Activated CD4-positive, alpha-beta T cell treated with anti-CD3 and anti-CD28 coated beads, Interleukin-2, amount 10 ng/mL, durations not matched to agents 7 days and 5 days (primary cell): ENCODE results near the gene KCNK13. TPM values are rescaled to one million over a fixed set of nuclear protein-coding genes. Genes with fewer than 3 reads are reported as not detected.

ENCODE experiments used
- CTCF ChIA-PET: fragments of 350-600 bp; sonication (Branson Sonifier 250); formaldehyde crosslinking; loops from one replicate; lab custom pipeline; 2021; ENCODE audit warnings: antibody characterized with exemption; lab: Charles Lee
- POLR2A ChIA-PET: fragments of 350-600 bp; sonication (Branson Sonifier 250); formaldehyde crosslinking; loops from one replicate; lab custom pipeline; 2021; ENCODE audit warnings: antibody characterized with exemption; lab: Charles Lee
- DNase-seq: peaks from one replicate; pipeline ENCODE4 v3.0.0-alpha.2; 2020
- H3K27ac Mint-ChIP-seq: one replicate; pipeline ENCODE4 v1.8.0; 2021; ENCODE audit warnings: mild to moderate bottlenecking, moderate library complexity, mixed read lengths
- H3K27me3 Mint-ChIP-seq: one replicate; pipeline ENCODE4 v1.8.0; 2021; ENCODE audit warnings: mixed read lengths
- H3K36me3 Mint-ChIP-seq: one replicate; pipeline ENCODE4 v1.8.0; 2021; ENCODE audit warnings: low read depth, mixed read lengths
- H3K4me1 Mint-ChIP-seq: one replicate; pipeline ENCODE4 v1.8.0; 2021; ENCODE audit warnings: mixed read lengths
- H3K4me3 Mint-ChIP-seq: one replicate; pipeline ENCODE4 v1.8.0; 2021; ENCODE audit warnings: mild to moderate bottlenecking, moderate library complexity, mixed read lengths
- H3K9me3 Mint-ChIP-seq: one replicate; pipeline ENCODE4 v1.8.0; 2021; ENCODE audit warnings: mixed read lengths
- total RNA-seq, 2 experiments: library from RNA; stranded (reverse); gene quantifications; one replicate each; pipeline ENCODE4 v1.2.3, GENCODE V29; 2021

KCNK13 gene
- total RNA-seq, 2 experiments from 2014 or later, result not detected

DNA sequence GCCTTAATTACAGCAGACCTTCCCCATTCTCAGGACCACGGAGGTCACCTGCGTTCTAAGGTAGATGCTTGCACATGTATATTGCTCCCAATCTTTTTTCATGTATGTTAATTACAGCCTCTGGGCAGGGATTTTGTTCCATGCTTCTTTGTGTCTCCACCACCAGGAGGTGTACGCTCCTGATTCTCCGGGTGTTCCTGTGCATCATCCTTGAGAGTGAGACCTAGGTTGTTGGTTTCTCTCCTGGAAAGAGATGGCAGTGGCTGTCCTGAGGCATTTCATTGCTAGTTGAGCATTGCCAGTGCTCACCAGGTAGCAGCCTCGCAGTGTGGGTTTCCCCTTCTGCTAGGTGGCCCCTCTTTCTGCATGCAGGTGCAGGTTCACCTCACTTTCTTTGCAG, 52.8 kb downstream of the KCNK13 start:
- Mint-ChIP-seq H3K27ac (no peak overlapping the region), H3K4me1 (no peaks in the 10 kb centered on the region), H3K4me3 (no peak overlapping the region), H3K9me3 (no peaks in the 10 kb centered on the region), H3K36me3 (no peaks in the 10 kb centered on the region), H3K27me3 (peaks cover 29% of the 10 kb centered on the region)
- ChIA-PET POLR2A (no interaction called here), CTCF (no interaction called here)
- no peak for DNase-seq

DNA sequence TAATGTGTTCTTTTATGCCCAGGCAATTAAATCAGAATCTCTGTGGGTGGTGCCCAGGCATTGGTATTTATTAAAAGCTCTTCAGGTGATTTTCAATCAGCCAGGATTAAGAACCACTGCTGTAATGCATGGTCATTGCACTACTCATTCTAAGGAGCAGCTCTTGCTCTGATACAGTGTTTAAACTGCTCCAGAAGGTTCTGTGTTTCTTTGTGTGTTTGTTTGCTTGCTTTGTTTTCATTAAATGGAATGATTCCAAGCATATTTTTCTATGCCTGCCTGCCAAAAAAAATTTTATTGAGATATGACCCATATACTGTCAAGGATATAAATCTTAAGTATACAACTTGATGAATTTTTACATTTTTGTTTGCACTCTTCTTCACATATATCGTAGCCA, 54.0 kb downstream of the KCNK13 start:
- no peaks in the 10 kb centered on the region for H3K4me1 Mint-ChIP-seq
- no peak for DNase-seq
- H3K9me3 Mint-ChIP-seq, result no peaks in the 10 kb centered on the region
- no peaks in the 10 kb centered on the region for H3K36me3 Mint-ChIP-seq
- H3K4me3 Mint-ChIP-seq, result no peak overlapping the region
- peaks cover 29% of the 10 kb centered on the region for H3K27me3 Mint-ChIP-seq
- CTCF ChIA-PET, result interaction anchor here (0.6 kb wide), 1 partner anchor 362 kb away, joined by 8 read pairs; no protein-coding TSS in a partner anchor
- no peak overlapping the region for H3K27ac Mint-ChIP-seq
- POLR2A ChIA-PET, result no interaction called here

DNA sequence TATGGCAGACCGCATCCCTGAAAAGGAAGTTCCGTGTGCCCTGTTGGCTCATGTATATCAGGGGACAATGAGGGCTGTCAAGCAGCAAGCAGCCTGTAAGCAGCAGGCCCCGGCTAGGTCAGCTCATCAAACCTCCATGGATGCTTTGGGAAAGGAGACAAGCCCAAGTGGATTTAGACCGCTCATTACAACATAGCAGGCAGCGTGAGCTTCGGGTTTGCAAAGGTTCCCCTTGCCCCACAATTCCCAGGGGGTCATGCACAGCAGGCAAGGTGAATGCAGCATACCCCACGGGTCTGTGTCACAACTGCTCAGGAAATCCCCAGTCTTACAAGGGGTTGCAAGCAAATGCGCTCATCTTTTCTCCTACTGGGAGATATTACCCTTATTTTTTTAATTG, 54.6 kb downstream of the KCNK13 start:
- POLR2A ChIA-PET, result no interaction called here
- H3K36me3 Mint-ChIP-seq, result no peaks in the 10 kb centered on the region

DNA sequence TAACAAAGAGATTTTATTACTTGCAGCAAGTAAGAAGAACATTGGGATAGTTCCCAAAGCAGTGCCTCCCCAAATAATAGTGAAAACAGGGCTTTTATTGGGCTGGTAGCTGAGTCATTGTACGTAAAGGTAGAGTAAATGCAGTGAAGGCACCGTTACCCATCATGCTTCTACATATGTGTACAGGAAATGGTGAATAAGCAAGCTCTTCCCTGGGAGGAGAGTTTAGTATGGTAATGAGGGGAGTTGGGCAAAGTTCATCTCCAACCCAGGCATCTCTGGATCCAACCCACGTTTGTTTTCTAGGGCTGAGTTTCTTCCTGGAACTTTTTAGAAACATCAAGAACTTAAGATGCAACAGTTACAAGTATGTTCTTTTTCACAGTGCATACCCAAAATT, 56.2 kb downstream of the KCNK13 start:
- H3K9me3 Mint-ChIP-seq, result no peaks in the 10 kb centered on the region
- no peak overlapping the region for H3K4me3 Mint-ChIP-seq
- H3K36me3 Mint-ChIP-seq, result no peaks in the 10 kb centered on the region
- POLR2A ChIA-PET, result no interaction called here
- CTCF ChIA-PET, result no interaction called here
- peaks cover 20% of the 10 kb centered on the region for H3K27me3 Mint-ChIP-seq
- H3K27ac Mint-ChIP-seq, result no peak overlapping the region
- no peak for DNase-seq
- H3K4me1 Mint-ChIP-seq, result no peaks in the 10 kb centered on the region

More for the DNA sequence above, 54.6 kb downstream of the KCNK13 start:
- peaks cover 29% of the 10 kb centered on the region for H3K27me3 Mint-ChIP-seq
- H3K4me1 Mint-ChIP-seq, result no peaks in the 10 kb centered on the region
- DNase-seq, result no peak
- CTCF ChIA-PET, result interaction anchor here (0.6 kb wide), 1 partner anchor 362 kb away, joined by 8 read pairs; no protein-coding TSS in a partner anchor
- H3K9me3 Mint-ChIP-seq, result no peaks in the 10 kb centered on the region
- H3K4me3 Mint-ChIP-seq, result no peak overlapping the region
- H3K27ac Mint-ChIP-seq, result no peak overlapping the region

DNA sequence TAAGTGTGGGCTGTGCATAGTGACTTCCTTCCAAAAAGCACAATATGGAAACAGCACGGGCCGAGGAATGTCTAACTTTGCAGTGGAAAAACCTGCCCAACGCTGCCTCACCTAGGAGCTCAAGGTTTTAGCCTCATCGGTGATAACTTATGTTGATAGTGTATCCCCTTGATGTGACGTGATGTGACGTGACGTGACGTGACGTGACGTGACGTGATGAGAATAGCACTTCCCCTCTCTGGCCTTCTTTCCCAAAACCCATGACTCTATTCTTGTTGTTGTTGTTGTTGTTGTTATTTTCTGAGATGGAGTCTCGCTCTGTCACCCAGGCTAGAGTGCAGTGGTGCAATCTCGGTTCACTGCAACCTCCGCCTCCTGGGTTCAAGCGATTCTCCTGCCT, 64.5 kb downstream of the KCNK13 start:
- Mint-ChIP-seq H3K4me1 (no peaks in the 10 kb centered on the region), H3K4me3 (no peak overlapping the region), H3K27ac (no peak overlapping the region), H3K27me3 (peaks cover 14% of the 10 kb centered on the region), H3K36me3 (no peaks in the 10 kb centered on the region), H3K9me3 (no peaks in the 10 kb centered on the region)
- POLR2A ChIA-PET, result no interaction called here
- CTCF ChIA-PET, result no interaction called here
- DNase-seq, result no peak

DNA sequence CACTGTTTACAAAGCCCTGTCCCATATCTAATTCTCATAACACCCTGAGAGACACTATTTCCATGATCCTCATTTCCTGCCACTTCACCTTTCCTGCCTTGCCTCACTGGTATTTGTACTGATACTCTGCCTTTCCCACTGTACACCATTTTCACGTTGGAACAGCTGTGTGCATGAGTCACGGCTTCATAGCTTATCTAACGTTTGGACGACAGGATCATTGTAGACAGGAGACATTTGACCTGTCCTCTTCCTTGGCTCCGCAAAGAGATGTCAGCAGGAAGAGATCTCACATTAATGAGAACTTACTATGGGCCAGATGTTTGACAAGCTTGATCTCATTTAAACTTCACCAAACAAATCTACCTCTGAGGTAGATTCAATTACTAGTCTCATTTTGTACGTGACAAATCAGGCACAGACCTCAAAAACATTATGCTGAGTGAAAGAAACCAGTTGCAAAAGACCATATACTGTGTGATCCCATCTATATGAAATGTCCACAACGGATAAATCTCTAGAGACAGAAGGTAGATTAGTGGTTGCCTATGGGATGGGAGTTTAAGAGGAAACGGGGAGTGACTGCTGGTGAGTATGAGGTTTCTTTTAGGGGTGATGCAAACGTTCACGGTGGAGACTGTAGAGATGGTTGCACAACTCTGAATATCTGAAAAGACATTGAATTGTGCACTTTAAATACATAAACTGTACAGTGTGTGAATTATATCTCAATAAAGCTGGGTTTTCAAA, 71.2 kb downstream of the KCNK13 start:
- H3K9me3 Mint-ChIP-seq, result no peaks in the 10 kb centered on the region
- no peaks in the 10 kb centered on the region for H3K4me1 Mint-ChIP-seq
- ChIA-PET CTCF (interaction anchor here (0.6 to 0.7 kb wide), 3 partner anchors 15 to 1051 kb away, joined by 3 to 6 read pairs (median 4); no protein-coding TSS in a partner anchor), POLR2A (no interaction called here)
- H3K36me3 Mint-ChIP-seq, result no peaks in the 10 kb centered on the region
- no peak overlapping the region for H3K4me3 Mint-ChIP-seq
- peaks cover 9% of the 10 kb centered on the region for H3K27me3 Mint-ChIP-seq
- DNase-seq, result no peak
- no peak overlapping the region for H3K27ac Mint-ChIP-seq

DNA sequence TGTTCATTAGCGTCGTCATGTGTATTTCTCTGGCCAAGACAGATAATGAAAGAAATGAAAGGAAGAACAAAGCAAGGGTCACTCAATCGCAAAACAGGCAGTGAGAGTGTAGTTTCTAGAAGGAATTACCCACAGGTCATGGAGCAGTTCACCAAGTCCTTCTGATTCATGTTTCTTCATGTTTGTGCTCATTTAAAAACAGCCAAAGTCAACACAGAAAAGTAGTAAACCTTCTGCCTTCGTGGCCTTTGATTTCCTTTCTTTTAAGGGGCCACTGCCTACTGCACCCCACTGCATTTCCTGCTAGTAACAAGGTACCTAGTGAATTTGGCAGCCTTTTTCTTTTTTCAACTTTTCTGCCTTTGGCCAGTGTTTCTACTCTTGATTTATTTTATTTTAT, 75.1 kb downstream of the KCNK13 start:
- no peaks in the 10 kb centered on the region for H3K4me1 Mint-ChIP-seq
- no peak overlapping the region for H3K4me3 Mint-ChIP-seq
- ChIA-PET POLR2A (no interaction called here), CTCF (no interaction called here)
- DNase-seq, result no peak
- H3K27ac Mint-ChIP-seq, result no peak overlapping the region
- H3K27me3 Mint-ChIP-seq, result peaks cover 1% of the 10 kb centered on the region
- H3K36me3 Mint-ChIP-seq, result no peaks in the 10 kb centered on the region
- H3K9me3 Mint-ChIP-seq, result no peaks in the 10 kb centered on the region

DNA sequence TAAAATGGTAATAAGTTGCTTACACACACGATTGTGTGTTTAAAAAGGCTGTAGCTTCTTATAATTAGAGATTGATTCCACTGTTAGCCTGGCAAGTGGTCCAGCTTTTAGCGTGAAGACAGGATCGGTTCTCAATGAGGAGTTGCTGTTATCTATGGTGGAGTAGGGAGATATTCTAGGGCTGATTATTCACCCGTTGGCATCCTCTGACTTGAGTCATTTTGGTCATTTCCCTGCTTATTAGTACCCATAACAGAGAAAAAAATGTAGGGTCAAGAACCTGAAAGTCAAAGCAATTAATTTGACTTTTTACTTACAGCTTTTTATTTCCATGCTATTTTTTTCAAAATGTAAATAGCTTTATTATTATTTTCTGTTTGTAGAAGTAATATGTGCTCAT, 76.0 kb downstream of the KCNK13 start:
- CTCF ChIA-PET, result no interaction called here
- no peaks in the 10 kb centered on the region for H3K9me3 Mint-ChIP-seq
- POLR2A ChIA-PET, result interaction anchor here (0.7 kb wide), 1 partner anchor 376 kb away, joined by 3 read pairs; no protein-coding TSS in a partner anchor
- H3K4me3 Mint-ChIP-seq, result no peak overlapping the region
- H3K27ac Mint-ChIP-seq, result no peak overlapping the region
- H3K27me3 Mint-ChIP-seq, result peaks cover 3% of the 10 kb centered on the region
- no peak for DNase-seq
- no peaks in the 10 kb centered on the region for H3K4me1 Mint-ChIP-seq
- no peaks in the 10 kb centered on the region for H3K36me3 Mint-ChIP-seq

DNA sequence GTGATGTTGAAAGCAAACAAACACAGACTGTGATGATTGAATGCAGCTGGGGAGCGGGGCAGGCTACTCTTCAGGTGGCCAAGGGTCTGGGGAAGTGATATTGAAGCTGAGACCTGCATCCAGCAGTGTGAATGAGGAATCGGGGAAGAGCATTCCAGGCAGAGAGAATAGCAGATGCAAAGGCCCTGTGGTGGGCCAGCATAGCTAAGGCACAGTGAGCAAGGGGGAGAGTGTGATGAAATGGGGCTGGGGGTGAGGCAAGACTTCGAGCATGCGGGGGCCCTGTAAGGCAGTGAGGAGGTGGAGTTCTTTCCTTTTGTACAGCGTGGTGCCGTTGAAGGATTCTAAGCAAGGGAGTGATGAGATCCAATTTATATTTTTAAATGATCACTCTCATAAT, 77.4 kb downstream of the KCNK13 start:
- Mint-ChIP-seq H3K4me1 (no peaks in the 10 kb centered on the region), H3K4me3 (no peak overlapping the region), H3K27ac (no peak overlapping the region), H3K9me3 (no peaks in the 10 kb centered on the region), H3K27me3 (peaks cover 6% of the 10 kb centered on the region), H3K36me3 (no peaks in the 10 kb centered on the region)
- ChIA-PET CTCF (interaction anchor here (0.6 kb wide), 1 partner anchor 122 kb away, joined by 3 read pairs; no protein-coding TSS in a partner anchor), POLR2A (no interaction called here)
- no peak for DNase-seq

DNA sequence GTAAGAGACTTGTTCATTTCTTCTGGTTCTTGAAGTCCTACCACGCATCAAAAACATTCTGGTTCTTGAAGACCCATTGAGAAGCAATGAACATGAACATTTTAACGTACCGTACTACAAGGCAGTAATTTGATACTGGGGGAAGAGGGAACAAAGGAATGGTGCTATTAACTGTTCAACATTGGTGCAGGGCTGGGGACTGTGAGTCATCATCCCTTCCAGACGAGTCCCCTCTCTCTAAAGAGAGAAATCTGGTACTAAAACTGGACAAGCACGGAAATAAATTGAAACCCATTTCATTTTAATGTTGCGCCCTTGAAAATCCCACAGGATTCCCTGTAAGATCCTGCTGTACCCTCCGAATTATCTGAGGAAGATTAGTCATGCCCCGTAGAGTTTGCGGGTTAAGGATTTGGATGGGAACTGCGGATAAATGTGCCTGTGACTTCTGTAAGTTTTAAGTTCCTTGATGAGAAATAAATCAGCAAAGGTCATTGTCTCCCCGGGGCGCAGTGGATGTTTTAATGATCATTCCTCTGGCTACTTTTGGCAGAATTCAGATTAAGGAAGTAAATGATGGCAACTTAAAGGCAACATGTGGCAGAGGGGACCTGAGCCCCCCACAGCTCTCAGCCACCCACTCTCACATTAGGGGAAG, 78.6 kb downstream of the KCNK13 start:
- CTCF ChIA-PET, result no interaction called here
- no peak for DNase-seq
- H3K27me3 Mint-ChIP-seq, result peaks cover 11% of the 10 kb centered on the region
- H3K9me3 Mint-ChIP-seq, result no peaks in the 10 kb centered on the region
- H3K4me1 Mint-ChIP-seq, result no peaks in the 10 kb centered on the region
- H3K4me3 Mint-ChIP-seq, result no peak overlapping the region
- no peak overlapping the region for H3K27ac Mint-ChIP-seq
- POLR2A ChIA-PET, result no interaction called here
- H3K36me3 Mint-ChIP-seq, result no peaks in the 10 kb centered on the region

DNA sequence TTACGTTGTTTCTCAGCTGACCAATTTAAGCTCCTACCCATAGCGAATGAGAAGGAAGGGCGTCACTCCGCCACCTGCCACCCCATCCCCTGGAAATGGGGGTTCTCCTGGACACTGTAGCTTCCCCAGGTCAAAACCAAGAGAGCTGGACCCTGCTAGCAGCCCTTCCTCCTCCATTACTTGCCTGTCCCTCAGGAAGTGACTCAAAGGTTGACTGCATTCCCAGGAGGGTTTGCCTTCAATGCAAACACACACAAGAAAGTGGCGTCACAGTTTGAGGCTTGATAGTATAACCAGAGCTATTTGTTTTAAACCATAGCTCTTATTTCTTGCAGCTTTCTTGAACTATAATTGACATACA, 79.1 kb downstream of the KCNK13 start:
- Mint-ChIP-seq H3K27me3 (peaks cover 13% of the 10 kb centered on the region), H3K9me3 (no peaks in the 10 kb centered on the region), H3K27ac (no peak overlapping the region), H3K4me3 (no peak overlapping the region), H3K36me3 (no peaks in the 10 kb centered on the region), H3K4me1 (no peaks in the 10 kb centered on the region)
- POLR2A ChIA-PET, result no interaction called here
- CTCF ChIA-PET, result no interaction called here
- no peak for DNase-seq

DNA sequence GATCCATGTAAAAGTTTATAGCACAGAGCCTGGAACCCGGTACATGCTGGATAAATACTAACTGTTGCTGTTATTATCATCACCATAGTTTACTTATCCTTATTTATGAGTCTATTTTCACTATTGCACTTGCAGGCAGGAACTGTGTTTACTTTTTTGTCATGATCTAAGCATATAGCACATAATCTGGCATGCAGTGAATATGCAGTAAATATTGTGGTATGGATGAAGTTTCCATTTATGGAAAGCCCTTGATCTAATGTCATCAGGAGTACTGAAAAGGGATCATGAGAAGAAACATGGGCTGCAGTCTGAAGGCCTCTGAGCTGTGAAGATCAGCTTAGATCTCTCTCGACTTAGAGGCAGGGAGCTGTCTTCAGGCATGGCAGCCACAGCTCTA, 91.6 kb downstream of the KCNK13 start:
- Mint-ChIP-seq H3K27me3 (no peaks in the 10 kb centered on the region), H3K4me3 (no peak overlapping the region), H3K9me3 (peaks cover 7% of the 10 kb centered on the region), H3K27ac (no peak overlapping the region), H3K36me3 (no peaks in the 10 kb centered on the region), H3K4me1 (no peaks in the 10 kb centered on the region)
- ChIA-PET CTCF (no interaction called here), POLR2A (no interaction called here)
- no peak for DNase-seq

DNA sequence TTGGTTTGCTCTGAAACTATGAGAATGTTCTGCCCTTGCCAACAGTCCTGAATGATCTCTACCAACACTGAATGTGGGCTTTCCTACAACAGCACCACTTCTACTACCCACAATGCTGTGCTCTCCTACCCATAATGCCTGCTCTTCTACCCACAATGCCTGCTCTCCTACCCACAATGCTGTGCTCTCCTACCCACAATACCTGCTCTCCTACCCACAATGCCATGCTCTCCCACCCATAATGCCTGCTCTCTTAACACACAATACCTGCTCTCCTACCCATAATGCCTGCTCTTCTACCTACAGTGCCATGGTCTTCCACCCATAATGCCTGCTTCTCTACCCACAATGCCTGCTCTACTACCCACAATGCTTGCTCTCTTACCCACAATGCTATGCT, 92.3 kb downstream of the KCNK13 start:
- no peaks in the 10 kb centered on the region for H3K36me3 Mint-ChIP-seq
- H3K27me3 Mint-ChIP-seq, result no peaks in the 10 kb centered on the region
- no peak overlapping the region for H3K27ac Mint-ChIP-seq
- peaks cover 7% of the 10 kb centered on the region for H3K9me3 Mint-ChIP-seq
- no peak overlapping the region for H3K4me3 Mint-ChIP-seq
- ChIA-PET CTCF (no interaction called here), POLR2A (no interaction called here)
- no peaks in the 10 kb centered on the region for H3K4me1 Mint-ChIP-seq
- no peak for DNase-seq
